HG03196 (cell line): ENCODE results near the gene ROBO1.

Experiments
- ATAC-seq: cut with Tn5 transposase; IDR thresholded peaks from one replicate; pipeline ENCODE4 v1.9.1; 2021; ENCODE audit not compliant: unreplicated experiment

ROBO1 gene

GRCh38 chr3:79019924-79020173 lies 747.9 kb downstream of the ROBO1 start:
- ATAC-seq: no peak

GRCh38 chr3:79019137-79019923 lies 748.5 kb downstream of the ROBO1 start:
- peak; percentile 77 for ATAC-seq

DNA sequence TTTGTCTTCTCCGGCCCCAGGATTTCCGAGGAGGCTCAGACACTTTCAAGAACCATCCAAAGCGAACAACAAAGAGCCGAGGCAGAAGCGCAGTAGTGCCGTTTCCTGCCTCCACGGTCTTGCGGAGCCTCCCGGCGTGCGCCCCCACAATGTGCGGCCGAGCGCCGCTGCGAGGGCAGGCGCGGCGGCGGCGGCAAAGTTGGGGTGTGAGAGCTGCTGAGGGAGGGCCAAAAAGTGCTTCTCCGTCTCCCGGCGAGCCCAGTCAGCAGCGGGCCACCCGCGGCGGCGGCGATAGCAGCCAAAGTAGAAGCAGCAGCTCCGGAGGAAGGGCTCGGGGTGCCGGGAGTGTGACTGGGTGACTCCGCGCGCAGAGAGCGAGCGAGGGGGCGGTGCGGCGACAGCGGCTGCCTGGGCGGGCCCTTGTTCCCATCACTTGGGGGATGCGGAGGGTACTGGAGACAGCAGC lies 749.1 kb downstream of the ROBO1 start:
- peak; percentile 42 for ATAC-seq

GRCh38 chr3:79018265-79018664 lies 749.5 kb downstream of the ROBO1 start:
- ATAC-seq: no peak

DNA sequence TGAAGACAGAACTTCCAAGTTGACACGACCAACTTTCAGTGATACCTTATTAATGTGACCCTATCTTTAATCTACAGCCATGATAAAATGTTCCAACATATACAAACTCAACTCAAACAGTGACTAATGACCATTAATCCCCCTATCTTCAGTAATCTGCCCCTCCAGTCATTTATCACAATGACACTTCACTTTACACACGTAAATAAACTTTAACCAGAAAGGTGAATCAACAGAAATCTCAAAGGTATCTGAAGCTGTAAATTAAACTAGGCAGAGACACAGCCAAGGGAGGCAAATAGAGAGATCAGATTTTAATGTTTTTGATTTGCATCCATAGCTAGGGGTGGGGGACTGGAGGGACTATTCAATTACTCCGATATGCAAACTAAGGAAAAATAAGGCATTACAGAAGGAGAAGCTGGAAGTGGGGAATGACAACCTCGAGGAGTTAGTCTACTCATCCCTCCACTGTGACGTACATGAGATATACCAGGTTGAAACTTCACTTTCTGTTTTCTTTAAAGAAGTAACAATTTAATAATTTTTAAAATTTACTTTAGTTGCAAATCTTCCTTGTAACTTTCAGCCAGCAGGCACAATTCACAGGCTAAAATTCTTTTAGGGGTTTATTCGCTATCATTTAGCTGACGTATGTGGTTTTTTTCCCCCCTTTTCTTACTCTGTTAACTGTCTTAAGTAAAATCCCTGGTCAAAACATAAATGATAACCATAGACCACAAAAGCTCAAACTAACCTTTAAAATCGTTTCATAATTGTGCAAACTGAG lies 751.0 kb downstream of the ROBO1 start:
- no peak for ATAC-seq

DNA sequence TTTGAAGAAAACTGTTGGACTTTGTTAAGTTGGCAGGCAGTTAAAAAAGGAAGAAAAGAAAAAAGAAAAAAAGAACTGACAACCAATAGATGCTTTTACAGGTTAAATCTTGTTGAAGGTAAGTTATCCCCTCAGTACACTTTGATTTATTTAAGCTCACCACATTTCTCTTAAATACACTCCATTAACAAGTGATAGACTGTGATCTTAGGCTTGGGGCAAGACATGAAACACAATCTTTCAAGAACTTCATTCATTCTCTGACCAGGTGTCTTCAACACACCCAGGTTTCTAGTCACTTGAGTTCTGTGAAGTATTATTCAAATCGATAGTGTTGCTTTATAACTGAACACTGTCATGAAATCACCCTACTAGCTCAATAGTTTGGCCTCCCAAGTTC lies 751.9 kb downstream of the ROBO1 start:
- ATAC-seq: no peak

DNA sequence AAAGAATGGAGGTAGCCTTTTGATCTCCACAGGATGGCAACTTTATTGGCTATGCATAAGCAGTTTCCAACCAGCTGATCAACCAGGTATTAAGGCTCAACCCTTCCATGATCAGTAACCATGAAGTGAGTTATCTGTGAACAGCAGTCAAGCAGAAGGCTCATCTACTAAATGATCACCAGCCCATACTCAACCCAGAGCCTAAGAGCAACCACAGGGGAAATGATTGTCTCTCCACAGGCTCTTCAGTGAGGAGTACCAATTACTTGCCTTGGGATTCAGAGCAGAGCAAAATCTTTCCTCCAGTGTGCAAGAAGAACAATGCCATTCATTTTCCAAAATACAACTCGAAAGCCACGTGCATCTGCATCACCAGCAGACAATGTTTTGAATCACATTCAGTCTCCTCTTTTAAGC lies 754.8 kb downstream of the ROBO1 start:
- no peak for ATAC-seq

DNA sequence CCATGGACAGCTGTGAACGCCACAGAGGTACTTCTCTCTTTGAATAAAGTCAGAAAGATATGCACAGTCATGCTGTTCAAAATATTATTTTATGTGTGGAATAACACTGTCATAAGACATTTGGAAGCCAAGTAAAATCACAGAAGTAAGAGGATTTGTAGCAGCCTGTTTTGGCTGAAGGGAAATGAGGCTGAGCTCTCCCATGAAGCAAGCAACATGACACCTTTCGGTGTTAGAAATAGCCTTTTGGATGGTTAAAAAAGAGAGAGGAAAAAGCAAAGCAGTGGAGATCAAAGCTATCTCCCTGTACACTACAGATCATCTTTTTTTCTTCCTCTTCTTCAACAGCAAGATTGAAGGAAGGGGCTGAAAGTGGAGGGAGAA lies 755.3 kb downstream of the ROBO1 start:
- no peak for ATAC-seq

DNA sequence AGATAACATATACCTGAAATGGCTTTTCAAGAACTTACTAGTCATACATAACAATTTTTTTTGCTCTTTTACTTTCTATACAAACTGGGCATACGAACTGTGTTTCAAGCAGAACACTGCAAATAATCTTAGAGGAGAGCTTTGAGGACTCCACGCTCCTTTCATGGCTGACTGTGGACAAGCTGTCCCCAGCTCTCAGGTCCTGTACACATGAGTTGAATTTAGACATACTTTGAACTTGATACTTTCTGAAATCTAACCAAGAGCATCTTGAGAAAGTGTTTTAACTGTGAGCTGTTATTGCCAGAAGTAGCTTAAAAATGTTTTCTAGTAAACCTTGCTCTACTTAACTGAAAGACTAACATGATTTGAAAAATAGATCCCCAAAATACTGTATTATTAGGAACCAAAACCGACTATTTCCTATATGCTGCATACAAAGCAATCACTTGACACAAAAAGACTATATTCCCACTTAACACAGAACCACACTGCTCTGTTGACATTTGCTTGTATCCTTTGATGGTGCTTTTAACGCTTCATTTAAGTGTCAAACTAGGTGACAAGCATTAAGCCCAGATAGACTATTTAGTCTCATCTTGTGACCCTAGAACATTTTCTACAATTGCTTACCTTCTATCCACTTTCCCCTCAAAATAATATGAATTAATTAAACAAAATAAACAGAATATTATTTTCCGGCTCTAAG lies 755.8 kb downstream of the ROBO1 start:
- ATAC-seq: no peak

DNA sequence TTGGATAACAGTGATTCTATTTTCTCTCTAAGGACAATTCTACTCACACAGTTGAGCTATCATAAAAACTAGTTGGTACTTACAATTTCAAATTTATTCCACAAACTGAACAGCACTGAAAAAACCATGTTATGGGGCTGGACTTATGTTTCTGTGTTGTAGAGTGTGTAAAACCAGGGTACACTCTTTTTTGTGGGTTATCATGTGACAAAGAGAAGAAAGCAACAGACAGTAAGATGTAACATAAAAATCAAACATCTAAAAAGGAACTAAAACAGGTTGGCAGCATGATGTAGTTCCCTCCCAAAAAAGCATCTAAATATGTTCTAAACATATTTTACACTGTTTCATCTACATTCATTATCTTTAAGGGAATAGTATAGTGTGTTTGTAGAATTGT lies 757.9 kb downstream of the ROBO1 start:
- no peak for ATAC-seq

DNA sequence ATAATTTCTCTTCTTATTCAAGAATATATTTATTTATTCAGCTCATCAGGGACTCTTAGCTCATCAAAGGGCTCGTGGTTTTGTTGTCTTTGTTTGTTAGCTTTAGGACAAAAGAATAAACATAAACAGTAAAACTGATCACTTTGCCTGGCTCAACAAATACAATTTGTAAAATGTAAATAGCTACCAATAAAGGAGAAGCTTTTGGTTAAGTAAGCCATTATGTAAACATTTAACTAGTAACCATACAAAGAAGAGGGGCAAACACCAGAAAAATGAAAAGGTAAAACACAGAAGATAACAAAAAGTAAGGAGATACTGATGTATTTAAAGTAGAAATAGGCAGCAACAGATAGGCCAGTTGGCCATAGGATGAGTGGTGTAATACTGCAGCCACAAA lies 761.7 kb downstream of the ROBO1 start:
- ATAC-seq: no peak

- no peak for ATAC-seq
These were observed 762.7 kb downstream of the ROBO1 start for GRCh38 chr3:79005084-79005483.

DNA sequence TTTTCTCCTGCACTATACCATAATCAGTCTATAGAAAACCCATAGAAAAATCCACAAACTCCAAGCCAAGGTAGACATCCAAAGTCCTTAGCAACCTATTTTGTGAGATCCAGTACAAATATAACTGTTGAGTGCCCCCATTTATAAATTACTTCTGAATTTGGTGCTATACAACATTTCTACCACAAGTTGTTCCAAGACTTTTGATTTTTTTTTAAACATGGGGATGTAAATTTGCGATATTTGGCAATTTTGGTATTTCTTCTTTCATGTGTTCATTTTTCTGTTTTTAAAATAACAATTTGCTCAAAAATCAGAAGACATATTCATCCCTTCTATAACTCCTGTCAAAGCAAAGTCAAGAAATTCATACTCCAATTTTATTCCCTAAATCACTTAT lies 763.8 kb downstream of the ROBO1 start:
- no peak for ATAC-seq

GRCh38 chr3:79002465-79003372 lies 765.1 kb downstream of the ROBO1 start:
- ATAC-seq: no peak

DNA sequence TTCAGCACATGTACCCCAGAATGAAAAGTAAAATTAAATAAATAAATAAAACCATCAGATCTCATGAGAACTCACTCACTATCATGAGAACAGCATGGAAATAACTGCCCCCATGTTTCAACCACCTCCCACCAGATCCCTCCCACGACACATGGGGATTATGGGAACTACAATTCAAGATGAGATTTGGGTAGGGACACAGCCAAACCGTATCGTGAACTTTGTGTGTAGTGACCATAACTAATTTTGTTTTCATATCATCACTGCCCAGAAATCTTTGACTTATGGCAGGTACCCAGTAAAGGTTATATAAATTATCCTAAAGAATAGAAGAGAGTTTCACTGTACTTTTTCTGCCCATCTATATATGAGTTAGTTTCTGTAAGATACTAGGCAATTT lies 766.5 kb downstream of the ROBO1 start:
- no peak for ATAC-seq

DNA sequence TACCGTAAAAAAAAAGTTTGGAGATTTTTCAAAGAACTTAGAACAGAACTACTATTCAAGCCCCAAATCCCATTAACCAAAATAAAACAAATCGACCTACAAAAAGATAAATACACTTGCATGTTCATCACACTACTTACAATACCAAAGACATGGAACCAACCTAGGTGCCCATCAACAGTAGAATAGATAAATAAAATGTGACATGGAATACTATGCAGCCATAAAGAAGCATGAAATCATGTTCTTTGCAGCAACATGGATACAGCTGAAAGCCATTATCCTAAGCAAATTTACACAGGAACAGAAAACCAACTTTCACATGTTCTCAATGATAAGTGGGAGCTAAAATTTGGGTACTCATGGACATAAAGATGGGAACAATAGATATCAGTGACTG lies 768.7 kb downstream of the ROBO1 start:
- ATAC-seq: no peak

GRCh38 chr3:78995087-78995486 lies 772.7 kb downstream of the ROBO1 start:
- no peak for ATAC-seq

- ATAC-seq: no peak
These were observed 773.4 kb downstream of the ROBO1 start for GRCh38 chr3:78994174-78995027.

GRCh38 chr3:78993375-78993774 lies 774.4 kb downstream of the ROBO1 start:
- no peak for ATAC-seq

DNA sequence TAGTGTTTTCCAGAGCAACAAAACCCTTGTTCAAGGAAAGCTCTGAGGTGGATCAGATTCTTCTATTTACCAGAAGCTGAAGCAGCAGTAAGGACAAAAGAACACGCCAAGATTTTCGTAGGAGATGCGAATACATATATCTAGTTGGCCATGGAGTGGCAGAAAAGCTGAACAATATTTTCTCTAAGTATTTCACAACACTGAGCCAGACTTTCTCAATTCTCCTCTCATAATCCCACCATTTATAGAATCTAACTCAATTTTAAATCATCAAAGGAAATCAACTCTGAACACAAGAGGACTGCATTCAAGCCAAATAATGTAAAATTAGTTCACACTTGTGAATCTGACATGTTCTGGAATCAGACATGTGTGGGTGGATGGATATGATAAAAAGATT lies 775.0 kb downstream of the ROBO1 start:
- no peak for ATAC-seq
